Progenitor cell of endocrine pancreas (in vitro differentiated cells): ENCODE results near the gene ATXN2. TPM values are rescaled to one million over a fixed set of nuclear protein-coding genes. Genes with fewer than 3 reads are reported as not detected.

Experiments
- DNase-seq: peaks from one replicate; pipeline ENCODE4 v3.0.0; 2021; ENCODE audit warnings: low spot score; ENCODE audit not compliant: unreplicated experiment
- H3K27ac Mint-ChIP-seq: 2 replicates; pipeline ENCODE4 v1.8.0; 2021; ENCODE audit warnings: mild to moderate bottlenecking, moderate library complexity, mixed read lengths
- H3K27me3 Mint-ChIP-seq: 2 replicates; pipeline ENCODE4 v1.8.0; 2021; ENCODE audit warnings: mixed read lengths
- H3K36me3 Mint-ChIP-seq: 2 replicates; pipeline ENCODE4 v1.8.0; 2022; ENCODE audit warnings: mixed read lengths; ENCODE audit not compliant: insufficient read depth
- H3K4me1 Mint-ChIP-seq: 2 replicates; pipeline ENCODE4 v1.8.0; 2021; ENCODE audit warnings: low read depth, mixed read lengths
- H3K4me3 Mint-ChIP-seq: 2 replicates; pipeline ENCODE4 v1.8.0; 2021; ENCODE audit warnings: low read depth, mild to moderate bottlenecking, moderate library complexity, mixed read lengths
- H3K9me3 Mint-ChIP-seq: 2 replicates; pipeline ENCODE4 v1.8.0; 2021; ENCODE audit warnings: low read depth, mixed read lengths
- CTCF ChIP-seq: fragments of 200-600 bp; sonication (generic); IDR thresholded peaks from one replicate; pipeline ENCODE4 v1.5.0; 2021; ENCODE audit warnings: antibody characterized with exemption, mild to moderate bottlenecking; ENCODE audit not compliant: unreplicated experiment
- total RNA-seq: library from RNA; stranded (reverse); gene quantifications from 2 replicates; pipeline ENCODE4 v1.2.1, GENCODE V29; 2021

ATXN2 gene
- total RNA-seq, 1 donor from 2014 or later, result 81.7 TPM

GRCh38 chr12:111454311-111454710, 144.8 kb downstream of the ATXN2 start:
- DNase-seq, result no peak
- Mint-ChIP-seq H3K4me3 (no peak overlapping the region), H3K36me3 (peaks cover 22% of the 10 kb centered on the region), H3K27me3 (no peaks in the 10 kb centered on the region), H3K9me3 (no peaks in the 10 kb centered on the region), H3K27ac (no peak overlapping the region), H3K4me1 (no peaks in the 10 kb centered on the region)
- TF ChIP-seq CTCF, result no peak

GRCh38 chr12:111453071-111453989, 145.8 kb downstream of the ATXN2 start:
- Mint-ChIP-seq H3K27ac (no peak overlapping the region), H3K9me3 (no peaks in the 10 kb centered on the region), H3K27me3 (no peaks in the 10 kb centered on the region), H3K36me3 (peaks cover 21% of the 10 kb centered on the region), H3K4me1 (no peaks in the 10 kb centered on the region), H3K4me3 (no peak overlapping the region)
- no peak for TF ChIP-seq CTCF
- no peak for DNase-seq

GRCh38 chr12:111451649-111452129, 147.4 kb downstream of the ATXN2 start:
- no peaks in the 10 kb centered on the region for H3K9me3 Mint-ChIP-seq
- no peak for DNase-seq
- TF ChIP-seq CTCF, result peak; percentile 77
- no peak overlapping the region for H3K4me3 Mint-ChIP-seq
- no peak overlapping the region for H3K27ac Mint-ChIP-seq
- peaks cover 20% of the 10 kb centered on the region for H3K36me3 Mint-ChIP-seq
- H3K4me1 Mint-ChIP-seq, result no peaks in the 10 kb centered on the region
- no peaks in the 10 kb centered on the region for H3K27me3 Mint-ChIP-seq

GRCh38 chr12:111451232-111451631, 147.9 kb downstream of the ATXN2 start:
- peaks cover 21% of the 10 kb centered on the region for H3K36me3 Mint-ChIP-seq
- no peak overlapping the region for H3K27ac Mint-ChIP-seq

GRCh38 chr12:111450676-111451075, 148.4 kb downstream of the ATXN2 start:
- Mint-ChIP-seq H3K9me3 (no peaks in the 10 kb centered on the region), H3K27me3 (no peaks in the 10 kb centered on the region), H3K36me3 (peaks cover 16% of the 10 kb centered on the region), H3K4me3 (no peak overlapping the region), H3K27ac (no peak overlapping the region), H3K4me1 (no peaks in the 10 kb centered on the region)
- no peak for TF ChIP-seq CTCF
- no peak for DNase-seq

More at GRCh38 chr12:111451232-111451631, 147.9 kb downstream of the ATXN2 start:
- Mint-ChIP-seq H3K4me3 (no peak overlapping the region), H3K27me3 (no peaks in the 10 kb centered on the region), H3K9me3 (no peaks in the 10 kb centered on the region), H3K4me1 (no peaks in the 10 kb centered on the region)
- no peak for DNase-seq
- TF ChIP-seq CTCF, result no peak
